GM19328 (cell line): ENCODE results near the gene TPSAB1.
"Not testable (repeated sequence)": the region's sequence is repeated elsewhere in the genome, so short reads cannot be mapped to it uniquely, and the experiment has no call there.

Experiments
- ATAC-seq: cut with Tn5 transposase; IDR thresholded peaks from one replicate; pipeline ENCODE4 v1.9.1; 2021; ENCODE audit warnings: mild to moderate bottlenecking, moderate library complexity; ENCODE audit not compliant: unreplicated experiment

TPSAB1 gene

GRCh38 chr16:1222553-1223354 lies 17.8 kb upstream of the TPSAB1 start:
- ATAC-seq: no peak

DNA sequence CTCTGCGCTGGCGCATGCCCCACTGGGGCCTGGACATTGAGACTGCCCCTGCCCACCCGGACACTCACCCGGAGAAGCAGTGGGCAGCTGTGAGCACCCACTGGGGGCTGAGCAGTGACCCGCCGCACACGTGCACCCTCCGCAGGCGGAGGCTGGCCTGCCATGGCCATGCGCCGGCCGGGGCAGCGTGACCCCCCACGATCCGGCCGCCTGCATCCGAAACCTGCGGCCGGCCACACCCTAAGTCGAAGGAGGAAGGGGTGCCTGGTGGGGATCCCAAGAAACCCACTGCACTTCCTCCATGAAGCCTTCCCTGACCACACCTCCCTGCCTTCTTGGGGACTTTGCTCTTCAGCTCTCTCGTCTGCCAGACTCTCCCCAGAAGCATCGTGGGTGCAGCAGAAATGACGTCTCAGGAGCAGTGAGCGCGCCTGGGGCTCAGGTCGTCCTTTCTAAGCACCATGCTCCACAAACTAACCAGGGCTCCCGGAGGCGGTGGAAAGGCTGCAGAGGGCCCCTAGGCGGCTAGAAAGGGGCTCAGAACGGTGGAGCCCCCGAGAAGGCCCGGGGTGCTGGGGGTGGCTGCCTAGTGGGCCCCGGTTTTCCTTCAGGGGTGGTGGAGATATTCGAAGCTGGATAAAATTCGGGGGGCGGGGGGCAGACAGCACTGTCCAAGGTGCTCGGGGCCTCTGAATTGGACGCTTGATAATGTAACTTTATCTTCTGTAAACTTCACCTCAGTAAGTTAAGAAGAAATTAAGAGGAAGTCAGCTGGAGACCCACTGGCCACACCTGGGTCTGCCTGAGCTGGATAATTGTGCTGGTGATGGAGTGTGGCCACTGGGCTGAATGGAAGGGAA lies 16.9 kb upstream of the TPSAB1 start:
- ATAC-seq: no peak

GRCh38 chr16:1224558-1224957 lies 15.9 kb upstream of the TPSAB1 start:
- no peak for ATAC-seq

GRCh38 chr16:1225051-1225451 lies 15.5 kb upstream of the TPSAB1 start, which contains the start of gene TPSG1:
Gene TPSG1, minus strand, starts transcription at chr16:1225268. Its CDS starts 16 bp downstream, at chr16:1225252.
- no peak for ATAC-seq

- not testable (repeated sequence) for ATAC-seq
These were observed 14.7 kb upstream of the TPSAB1 start for GRCh38 chr16:1225728-1226311.

DNA sequence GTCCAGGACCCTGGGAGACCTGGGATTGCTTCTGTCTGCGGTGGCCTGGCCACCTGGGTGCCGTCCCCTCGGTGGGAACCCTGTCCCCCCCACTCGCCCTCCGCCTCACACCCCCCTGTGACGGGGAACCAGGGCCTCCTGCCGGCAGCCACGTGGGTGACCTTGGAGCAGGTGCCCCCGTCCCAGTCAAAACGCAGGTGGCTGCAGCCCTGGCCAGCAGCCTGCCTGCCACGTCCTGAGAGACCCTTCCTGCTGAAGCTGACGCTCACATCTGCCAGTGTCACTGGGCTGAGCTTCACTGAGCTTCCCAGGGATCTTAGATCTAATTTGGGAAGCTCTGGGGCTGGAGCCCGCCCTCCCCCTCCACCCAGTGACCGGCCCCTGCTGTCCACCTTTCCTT lies 13.8 kb upstream of the TPSAB1 start:
- not testable (repeated sequence) for ATAC-seq

DNA sequence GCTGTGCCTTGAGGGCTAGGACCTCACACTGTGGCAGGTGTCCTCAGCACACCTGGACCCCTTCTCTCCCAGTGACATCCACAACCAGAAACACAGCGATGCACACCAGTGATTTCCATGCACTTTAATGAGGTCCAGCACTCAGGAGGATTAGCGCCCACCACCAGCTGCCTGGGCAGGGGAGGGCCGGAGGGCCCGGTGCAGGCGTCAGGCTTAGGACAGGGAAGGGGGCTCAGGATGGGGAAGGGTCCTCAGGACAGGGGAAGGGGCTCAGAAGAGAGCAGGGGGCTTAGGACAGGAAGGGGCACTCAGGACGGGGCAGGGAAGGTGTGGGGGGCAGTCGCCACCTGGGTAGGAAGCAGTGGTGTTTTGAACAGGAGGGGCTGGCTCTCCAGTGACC lies 12.3 kb upstream of the TPSAB1 start:
- not testable (repeated sequence) for ATAC-seq

GRCh38 chr16:1229476-1229875 lies 11.0 kb upstream of the TPSAB1 start:
- not testable (repeated sequence) for ATAC-seq

DNA sequence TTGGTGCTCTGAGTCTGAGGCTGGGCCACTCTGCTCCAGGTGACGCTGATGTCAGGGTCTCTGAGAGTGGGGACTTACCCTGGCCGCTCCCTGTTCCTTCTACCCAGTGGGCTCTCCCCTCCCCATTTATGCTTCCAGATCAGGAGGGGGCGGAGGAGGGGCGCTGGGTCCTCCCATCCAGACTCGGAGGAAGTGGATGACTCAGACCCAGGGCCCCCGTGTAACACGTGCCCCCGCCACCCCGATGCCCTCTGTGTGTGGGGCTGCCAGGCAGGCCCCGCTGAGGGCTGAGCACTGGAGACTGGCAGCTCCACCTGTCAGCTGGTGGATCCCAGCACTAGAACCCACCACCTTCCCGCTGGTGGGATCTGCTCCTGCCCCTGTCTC lies 10.4 kb upstream of the TPSAB1 start, which contains the start of gene TPSB2:
Gene TPSB2 (minus strand): TSS at position 101 of the 387 bp plus-strand sequence. CDS start 233 bp downstream, outside the sequence.
- ATAC-seq: not testable (repeated sequence)

DNA sequence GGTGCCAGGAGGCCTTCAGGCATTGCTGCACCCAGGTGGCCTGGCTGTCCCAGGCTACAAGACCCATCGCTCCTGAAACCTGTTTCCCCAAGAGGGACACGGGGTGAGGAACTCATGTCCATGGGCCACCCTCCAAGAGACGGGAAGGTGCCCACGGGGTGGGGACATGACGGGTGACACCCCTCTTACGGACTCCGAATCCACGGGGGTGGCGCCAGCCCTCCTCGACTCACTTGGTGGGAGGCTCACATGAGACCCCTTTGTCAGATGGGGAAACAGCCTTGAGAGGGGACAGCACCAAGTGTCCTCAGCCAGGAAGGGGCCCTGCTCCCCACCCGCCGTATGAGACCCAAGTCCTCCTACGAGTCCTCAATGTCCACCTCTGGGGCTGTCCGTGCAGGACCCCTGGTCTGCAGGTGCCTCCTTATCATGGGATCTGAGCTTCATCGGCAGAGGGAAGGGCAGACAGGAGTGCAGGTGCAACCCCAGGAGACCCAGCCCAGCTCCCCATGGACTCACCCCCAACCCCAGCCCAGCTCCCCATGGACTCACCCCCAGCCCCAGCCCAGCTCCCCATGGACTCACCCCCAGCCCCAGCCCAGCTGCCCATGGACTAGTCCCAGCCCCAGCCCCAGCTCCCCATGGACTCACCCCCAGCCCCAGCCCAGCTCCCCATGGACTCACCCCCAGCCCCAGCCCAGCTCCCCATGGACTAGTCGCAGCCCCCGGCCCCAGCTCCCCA lies 9.9 kb upstream of the TPSAB1 start:
- ATAC-seq: not testable (repeated sequence)

GRCh38 chr16:1231301-1231700 lies 9.2 kb upstream of the TPSAB1 start:
- not testable (repeated sequence) for ATAC-seq

DNA sequence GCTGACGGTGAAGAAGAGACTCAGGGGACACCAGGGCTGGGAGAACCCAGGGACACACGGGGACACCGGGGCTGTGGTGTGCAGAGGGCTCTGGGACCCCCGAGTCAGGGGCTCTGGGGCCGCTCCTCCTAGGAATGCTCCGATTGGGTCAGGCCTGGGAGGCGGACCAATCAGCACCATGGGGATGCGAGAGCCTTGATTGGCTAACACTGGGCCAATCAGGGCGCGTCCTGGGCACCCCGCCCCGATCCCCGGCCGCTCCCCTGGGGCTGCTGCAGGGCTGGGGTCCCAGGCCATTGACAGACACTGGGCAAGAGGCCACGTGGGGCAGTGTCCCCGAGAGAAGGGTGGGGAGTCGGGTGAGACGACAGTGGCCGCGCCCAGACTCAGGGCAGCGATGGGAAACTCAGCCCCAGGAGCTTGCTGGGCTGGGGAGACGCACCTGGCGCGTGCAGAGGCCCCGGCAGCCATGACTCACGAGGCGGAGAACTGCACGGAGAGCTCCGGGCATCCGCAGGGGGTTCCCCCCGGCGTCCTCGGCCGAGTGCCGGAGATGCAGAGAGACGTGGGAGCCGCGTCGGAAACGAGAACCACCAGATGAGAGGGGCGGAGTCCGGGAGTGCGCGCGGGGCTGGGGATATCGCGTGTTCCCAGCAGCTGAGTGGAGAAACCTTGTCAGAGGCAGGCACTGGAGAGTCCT lies 8.3 kb upstream of the TPSAB1 start:
- not testable (repeated sequence) for ATAC-seq

DNA sequence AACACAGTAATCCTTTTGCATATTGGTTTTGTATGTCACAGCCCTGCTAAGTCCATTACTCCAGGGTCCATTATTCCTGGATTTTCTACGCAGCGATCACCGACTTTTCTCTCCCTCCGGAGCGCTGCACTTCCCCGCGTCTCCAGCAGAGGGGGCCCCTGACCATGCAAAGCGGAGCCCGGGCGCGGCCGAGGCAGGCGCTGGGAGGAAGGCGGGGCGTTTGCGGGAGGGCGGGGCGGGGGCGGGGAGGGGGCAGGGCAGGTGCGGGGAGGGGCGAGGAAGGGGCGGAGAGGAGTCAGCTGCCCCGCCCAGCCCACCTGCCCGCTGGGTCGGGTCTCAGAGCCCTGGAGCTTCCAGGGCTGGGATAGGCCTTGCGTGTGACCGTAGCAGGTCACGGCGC lies 3.8 kb upstream of the TPSAB1 start:
- not testable (repeated sequence) for ATAC-seq

DNA sequence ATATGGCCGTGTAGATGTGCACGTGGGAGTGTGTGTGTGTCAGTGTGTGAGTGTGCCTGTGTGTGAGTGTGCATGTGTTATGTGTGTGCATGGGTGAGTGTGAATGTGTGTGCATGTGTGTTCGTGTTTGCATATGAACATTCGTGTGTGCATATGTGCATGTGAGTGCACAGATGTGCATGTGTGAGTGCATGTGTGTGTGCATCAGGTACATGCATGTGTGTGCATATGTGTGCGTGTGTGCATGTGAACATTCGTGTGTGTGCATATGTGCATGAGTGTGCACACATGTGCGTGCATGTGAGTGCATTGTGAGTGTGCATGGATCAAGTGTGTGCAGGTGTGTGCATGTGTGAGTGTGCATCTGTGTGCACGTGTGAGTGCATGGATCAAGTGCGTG lies 2.5 kb upstream of the TPSAB1 start:
- no peak for ATAC-seq

DNA sequence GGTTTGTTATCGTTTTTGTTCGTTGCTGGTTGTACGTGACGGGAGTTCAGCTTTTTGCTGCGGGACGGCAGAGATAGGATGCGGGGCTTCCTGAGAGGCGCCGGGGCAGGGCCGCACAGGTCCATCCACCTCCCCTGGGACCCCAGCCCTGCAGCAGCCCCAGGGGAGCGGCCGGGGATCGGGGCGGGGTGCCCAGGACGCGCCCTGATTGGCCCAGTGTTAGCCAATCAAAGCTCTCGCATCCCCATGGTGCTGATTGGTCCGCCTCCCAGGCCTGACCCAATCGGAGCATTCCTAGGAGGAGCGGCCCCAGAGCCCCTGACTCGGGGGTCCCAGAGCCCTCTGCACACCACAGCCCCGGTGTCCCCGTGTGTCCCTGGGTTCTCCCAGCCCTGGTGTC lies 1.6 kb upstream of the TPSAB1 start:
- ATAC-seq: not testable (repeated sequence)

GRCh38 chr16:1239575-1239974 lies 930 bp upstream of the TPSAB1 start:
- ATAC-seq: not testable (repeated sequence)

- ATAC-seq: not testable (repeated sequence)
These were observed 576 bp downstream of the TPSAB1 start for GRCh38 chr16:1241081-1241480.

DNA sequence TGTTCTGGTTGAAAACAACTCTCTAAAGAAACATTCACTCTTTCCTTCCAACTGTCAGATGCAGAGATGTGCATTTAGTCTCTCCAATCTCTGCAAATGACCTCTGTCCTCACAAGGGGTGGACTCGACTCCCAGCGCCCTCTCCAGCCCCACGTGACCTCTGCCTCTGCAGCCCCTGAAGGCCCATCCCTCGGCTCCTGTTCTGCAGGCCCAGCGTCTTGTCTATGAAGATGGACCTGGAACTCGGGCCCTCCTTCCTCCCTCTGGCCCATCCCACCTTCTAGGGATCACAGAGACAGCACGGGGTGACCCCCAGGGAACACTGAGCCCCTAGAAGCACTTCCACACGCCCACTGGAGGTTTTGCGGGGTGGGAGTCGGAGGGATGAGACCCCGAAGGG lies 2.9 kb downstream of the TPSAB1 start:
- not testable (repeated sequence) for ATAC-seq

DNA sequence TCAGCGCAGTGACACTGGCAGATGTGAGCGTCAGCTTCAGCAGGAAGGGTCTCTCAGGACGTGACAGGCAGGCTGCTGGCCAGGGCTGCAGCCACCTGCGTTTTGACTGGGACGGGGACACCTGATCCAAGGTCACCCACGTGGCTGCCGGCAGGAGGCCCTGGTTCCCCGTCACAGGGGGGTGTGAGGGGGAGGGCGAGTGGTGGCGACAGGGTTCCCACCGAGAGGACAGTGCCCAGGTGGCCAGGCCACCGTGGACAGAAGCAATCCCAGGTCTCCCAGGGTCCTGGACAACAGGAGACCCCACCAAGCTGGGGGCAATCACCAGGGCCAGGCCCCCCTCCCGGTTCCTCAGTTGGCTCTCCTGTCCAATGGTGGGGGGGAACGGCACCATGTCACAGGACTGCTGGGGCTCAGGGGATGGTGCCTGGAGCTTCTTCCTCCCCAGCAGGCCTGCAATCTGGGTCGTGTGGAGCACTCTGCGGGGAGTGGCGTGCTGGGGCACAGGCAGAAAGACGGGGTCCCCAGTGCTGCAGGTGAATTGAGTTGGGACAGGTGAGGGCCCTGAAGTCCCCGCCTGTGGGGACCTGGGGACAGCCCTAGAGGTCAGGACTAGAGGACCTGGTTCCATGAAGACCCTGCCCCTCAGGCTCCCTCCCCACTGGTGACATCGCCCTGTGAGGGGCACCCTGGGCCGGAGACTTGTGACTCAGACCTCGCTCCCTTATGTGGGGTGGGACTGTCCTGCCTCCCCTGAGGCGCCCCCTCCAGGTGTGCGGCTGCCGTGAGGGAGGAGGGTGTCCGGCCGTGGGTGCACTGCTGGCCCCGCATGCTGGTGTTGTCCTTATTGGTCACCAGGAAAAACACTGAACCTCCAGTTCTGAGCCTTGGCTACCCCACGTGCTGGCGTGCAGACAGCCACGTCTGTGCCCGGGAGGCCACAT lies 3.7 kb downstream of the TPSAB1 start:
- not testable (repeated sequence) for ATAC-seq
